Activated naive CD8-positive, alpha-beta T cell treated with anti-CD3 and anti-CD28 coated beads, Interleukin-2, amount 10 ng/mL, durations not matched to agents 7 days and 5 days (primary cell): Measurements from ENCODE around the gene BMPR1A. TPM values are rescaled to one million over a fixed set of nuclear protein-coding genes. Genes with fewer than 3 reads are reported as not detected.
"Not testable (repeated sequence)": the region's sequence is repeated elsewhere in the genome, so short reads cannot be mapped to it uniquely, and the experiment has no call there.

Source experiments
- ATAC-seq: fragments of 150-1000 bp; cut with Tn5 transposase; one replicate; pipeline ENCODE4 v1.10.0; 2021; ENCODE audit warnings: low read depth, moderate library complexity
- POLR2A ChIA-PET: fragments of 350-600 bp; sonication (Branson Sonifier 250); formaldehyde crosslinking; loops from one replicate; lab custom pipeline; 2021; ENCODE audit warnings: antibody characterized with exemption; lab: Charles Lee
- DNase-seq: peaks from one replicate; pipeline ENCODE4 v3.0.0; 2021
- H3K27ac Mint-ChIP-seq: one replicate; pipeline ENCODE4 v1.8.0; 2022; ENCODE audit warnings: mild to moderate bottlenecking, mixed read lengths
- H3K27me3 Mint-ChIP-seq: one replicate; pipeline ENCODE4 v1.8.0; 2022; ENCODE audit warnings: mild to moderate bottlenecking, moderate library complexity, mixed read lengths
- H3K36me3 Mint-ChIP-seq: one replicate; pipeline ENCODE4 v1.8.0; 2021; ENCODE audit warnings: mild to moderate bottlenecking, mixed read lengths
- H3K4me1 Mint-ChIP-seq: one replicate; pipeline ENCODE4 v1.8.0; 2021; ENCODE audit warnings: mixed read lengths
- H3K4me3 Mint-ChIP-seq: one replicate; pipeline ENCODE4 v1.8.0; 2022; ENCODE audit warnings: mild to moderate bottlenecking, moderate library complexity, mixed read lengths
- H3K9me3 Mint-ChIP-seq: one replicate; pipeline ENCODE4 v1.8.0; 2021; ENCODE audit warnings: mixed read lengths
- total RNA-seq, 2 experiments: library from RNA; stranded (reverse); gene quantifications; one replicate each; pipeline ENCODE4 v1.2.3, GENCODE V29; 2021

Gene BMPR1A
- total RNA-seq, 2 experiments from 2014 or later: 13.3 to 15.0 TPM

GRCh38 chr10:86830043-86830591 is 73.7 kb downstream of the BMPR1A start:
- ATAC-seq: no peak
- no peak overlapping the region for H3K27ac Mint-ChIP-seq
- H3K27me3 Mint-ChIP-seq: peaks cover 2% of the 10 kb centered on the region
- no peaks in the 10 kb centered on the region for H3K9me3 Mint-ChIP-seq
- H3K36me3 Mint-ChIP-seq: peaks cover 2% of the 10 kb centered on the region
- POLR2A ChIA-PET: no interaction called here
- no peak overlapping the region for H3K4me3 Mint-ChIP-seq
- H3K4me1 Mint-ChIP-seq: peaks cover 1% of the 10 kb centered on the region
- no peak for DNase-seq

GRCh38 chr10:86833969-86834368 is 77.5 kb downstream of the BMPR1A start:
- no peak overlapping the region for H3K27ac Mint-ChIP-seq
- H3K4me1 Mint-ChIP-seq: peaks cover 1% of the 10 kb centered on the region
- peaks cover 2% of the 10 kb centered on the region for H3K36me3 Mint-ChIP-seq
- ATAC-seq (no peak), DNase-seq (no peak)
- no peak overlapping the region for H3K4me3 Mint-ChIP-seq
- H3K27me3 Mint-ChIP-seq: peaks cover 2% of the 10 kb centered on the region
- no peaks in the 10 kb centered on the region for H3K9me3 Mint-ChIP-seq
- POLR2A ChIA-PET: no interaction called here

- ATAC-seq (no peak), DNase-seq (no peak)
- H3K27ac Mint-ChIP-seq: no peak overlapping the region
- POLR2A ChIA-PET: no interaction called here
- no peaks in the 10 kb centered on the region for H3K27me3 Mint-ChIP-seq
- peaks cover 3% of the 10 kb centered on the region for H3K36me3 Mint-ChIP-seq
- peaks cover 1% of the 10 kb centered on the region for H3K4me1 Mint-ChIP-seq
- no peaks in the 10 kb centered on the region for H3K9me3 Mint-ChIP-seq
- no peak overlapping the region for H3K4me3 Mint-ChIP-seq
Measured at GRCh38 chr10:86836044-86836443, 79.6 kb downstream of the BMPR1A start.

GRCh38 chr10:86837663-86838062 is 81.2 kb downstream of the BMPR1A start:
- peaks cover 1% of the 10 kb centered on the region for H3K4me1 Mint-ChIP-seq
- no peaks in the 10 kb centered on the region for H3K27me3 Mint-ChIP-seq
- no peaks in the 10 kb centered on the region for H3K9me3 Mint-ChIP-seq
- H3K4me3 Mint-ChIP-seq: no peak overlapping the region
- peaks cover 3% of the 10 kb centered on the region for H3K36me3 Mint-ChIP-seq
- H3K27ac Mint-ChIP-seq: no peak overlapping the region
- DNase-seq: no peak
- POLR2A ChIA-PET: interaction anchor here (0.6 kb wide), 1 partner anchor 25 kb away, joined by 3 read pairs; no protein-coding TSS in a partner anchor
- ATAC-seq: no peak

GRCh38 chr10:86840498-86840897 is 84.1 kb downstream of the BMPR1A start:
- Mint-ChIP-seq H3K9me3 (no peaks in the 10 kb centered on the region), H3K27me3 (no peaks in the 10 kb centered on the region), H3K4me3 (no peak overlapping the region), H3K4me1 (no peaks in the 10 kb centered on the region), H3K36me3 (peaks cover 6% of the 10 kb centered on the region), H3K27ac (no peak overlapping the region)
- DNase-seq (no peak), ATAC-seq (no peak)
- POLR2A ChIA-PET: no interaction called here

- POLR2A ChIA-PET: interaction anchor here (0.6 kb wide), 1 partner anchor 38 kb away, joined by 3 read pairs; no protein-coding TSS in a partner anchor
- no peak overlapping the region for H3K4me3 Mint-ChIP-seq
- H3K27ac Mint-ChIP-seq: no peak overlapping the region
Measured at GRCh38 chr10:86846088-86846487, 89.7 kb downstream of the BMPR1A start.

GRCh38 chr10:86848747-86849146 is 92.3 kb downstream of the BMPR1A start:
- peaks cover 8% of the 10 kb centered on the region for H3K36me3 Mint-ChIP-seq
- H3K4me1 Mint-ChIP-seq: no peaks in the 10 kb centered on the region
- POLR2A ChIA-PET: no interaction called here
- DNase-seq (no peak), ATAC-seq (no peak)
- H3K27me3 Mint-ChIP-seq: no peaks in the 10 kb centered on the region
- peaks cover 3% of the 10 kb centered on the region for H3K9me3 Mint-ChIP-seq
- no peak overlapping the region for H3K4me3 Mint-ChIP-seq
- no peak overlapping the region for H3K27ac Mint-ChIP-seq

More at GRCh38 chr10:86846088-86846487, 89.7 kb downstream of the BMPR1A start:
- Mint-ChIP-seq H3K4me1 (no peaks in the 10 kb centered on the region), H3K36me3 (peaks cover 4% of the 10 kb centered on the region), H3K27me3 (no peaks in the 10 kb centered on the region), H3K9me3 (no peaks in the 10 kb centered on the region)
- ATAC-seq (no peak), DNase-seq (no peak)

- POLR2A ChIA-PET: no interaction called here
- no peaks in the 10 kb centered on the region for H3K4me1 Mint-ChIP-seq
- no peaks in the 10 kb centered on the region for H3K27me3 Mint-ChIP-seq
- H3K27ac Mint-ChIP-seq: no peak overlapping the region
- no peak for ATAC-seq
- H3K9me3 Mint-ChIP-seq: peaks cover 3% of the 10 kb centered on the region
- peaks cover 8% of the 10 kb centered on the region for H3K36me3 Mint-ChIP-seq
- H3K4me3 Mint-ChIP-seq: no peak overlapping the region
- DNase-seq: no peak
Measured at GRCh38 chr10:86849181-86849894, 92.9 kb downstream of the BMPR1A start.

GRCh38 chr10:86850481-86850880 is 94.1 kb downstream of the BMPR1A start:
- ATAC-seq: no peak
- no peaks in the 10 kb centered on the region for H3K27me3 Mint-ChIP-seq

GRCh38 chr10:86851328-86852207 is 95.1 kb downstream of the BMPR1A start:
- no peak for DNase-seq
- ATAC-seq: no peak
- H3K9me3 Mint-ChIP-seq: peaks cover 3% of the 10 kb centered on the region
- no peaks in the 10 kb centered on the region for H3K4me1 Mint-ChIP-seq
- peaks cover 8% of the 10 kb centered on the region for H3K36me3 Mint-ChIP-seq
- POLR2A ChIA-PET: no interaction called here
- no peak overlapping the region for H3K27ac Mint-ChIP-seq
- peaks cover 2% of the 10 kb centered on the region for H3K27me3 Mint-ChIP-seq
- H3K4me3 Mint-ChIP-seq: no peak overlapping the region

More at GRCh38 chr10:86850481-86850880, 94.1 kb downstream of the BMPR1A start:
- H3K36me3 Mint-ChIP-seq: peaks cover 8% of the 10 kb centered on the region
- peaks cover 3% of the 10 kb centered on the region for H3K9me3 Mint-ChIP-seq
- H3K4me1 Mint-ChIP-seq: no peaks in the 10 kb centered on the region
- H3K4me3 Mint-ChIP-seq: no peak overlapping the region
- POLR2A ChIA-PET: no interaction called here
- no peak overlapping the region for H3K27ac Mint-ChIP-seq
- DNase-seq: no peak

GRCh38 chr10:86853582-86853981 is 97.2 kb downstream of the BMPR1A start:
- ATAC-seq, H3K9me3 Mint-ChIP-seq, H3K36me3 Mint-ChIP-seq, H3K27ac Mint-ChIP-seq, H3K27me3 Mint-ChIP-seq, H3K4me3 Mint-ChIP-seq, H3K4me1 Mint-ChIP-seq, POLR2A ChIA-PET, DNase-seq: not testable (repeated sequence)

GRCh38 chr10:86855513-86855912 is 99.1 kb downstream of the BMPR1A start:
- H3K4me3 Mint-ChIP-seq: no peak overlapping the region
- peaks cover 2% of the 10 kb centered on the region for H3K27me3 Mint-ChIP-seq
- peaks cover 8% of the 10 kb centered on the region for H3K36me3 Mint-ChIP-seq
- POLR2A ChIA-PET: no interaction called here
- no peaks in the 10 kb centered on the region for H3K4me1 Mint-ChIP-seq
- peaks cover 3% of the 10 kb centered on the region for H3K9me3 Mint-ChIP-seq
- ATAC-seq (no peak), DNase-seq (no peak)
- no peak overlapping the region for H3K27ac Mint-ChIP-seq

- POLR2A ChIA-PET: no interaction called here
- no peak overlapping the region for H3K4me3 Mint-ChIP-seq
- ATAC-seq: no peak
- peaks cover 3% of the 10 kb centered on the region for H3K9me3 Mint-ChIP-seq
- no peak for DNase-seq
- H3K27ac Mint-ChIP-seq: no peak overlapping the region
- H3K36me3 Mint-ChIP-seq: peaks cover 8% of the 10 kb centered on the region
- H3K27me3 Mint-ChIP-seq: peaks cover 2% of the 10 kb centered on the region
- H3K4me1 Mint-ChIP-seq: no peaks in the 10 kb centered on the region
Measured at GRCh38 chr10:86856156-86856555, 99.7 kb downstream of the BMPR1A start.
